ENCODE results near the gene PSTPIP2. TPM values are rescaled to one million over a fixed set of nuclear protein-coding genes. Genes with fewer than 3 reads are reported as not detected.

The PSTPIP2 gene
- total and polyA plus RNA-seq, 4 donors: 4.0 to 14.7 (median 8.6) TPM

- H3K4me3 ChIP-seq (ENCODE audit: low read depth in 1 of 3, low read length in 3 of 3): no peak overlapping the region
- DNase-seq (ENCODE audit: low spot score): no peak
- no peaks in the 10 kb centered on the region for H3K36me3 ChIP-seq (ENCODE audit: control insufficient read depth in 4 of 4, insufficient read depth in 3 of 4, low read depth in 1 of 4, low read length in 3 of 4)
- no peaks in the 10 kb centered on the region for H3K9me3 ChIP-seq (ENCODE audit: control insufficient read depth in 4 of 4, low read length in 3 of 4)
- WGBS: 81% methylated on average over 1 of the region's 1 CpG
- no peaks in the 10 kb centered on the region for H3K4me1 ChIP-seq (ENCODE audit: control insufficient read depth in 4 of 4, insufficient read depth in 4 of 4, low read length in 3 of 4)
- TF ChIP-seq, protein P1, sequence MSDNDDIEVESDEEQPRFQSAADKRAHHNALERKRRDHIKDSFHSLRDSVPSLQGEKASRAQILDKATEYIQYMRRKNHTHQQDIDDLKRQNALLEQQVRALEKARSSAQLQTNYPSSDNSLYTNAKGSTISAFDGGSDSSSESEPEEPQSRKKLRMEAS (IDR thresholded peaks at IDR 0.05): no peak
- TF ChIP-seq, protein P2, sequence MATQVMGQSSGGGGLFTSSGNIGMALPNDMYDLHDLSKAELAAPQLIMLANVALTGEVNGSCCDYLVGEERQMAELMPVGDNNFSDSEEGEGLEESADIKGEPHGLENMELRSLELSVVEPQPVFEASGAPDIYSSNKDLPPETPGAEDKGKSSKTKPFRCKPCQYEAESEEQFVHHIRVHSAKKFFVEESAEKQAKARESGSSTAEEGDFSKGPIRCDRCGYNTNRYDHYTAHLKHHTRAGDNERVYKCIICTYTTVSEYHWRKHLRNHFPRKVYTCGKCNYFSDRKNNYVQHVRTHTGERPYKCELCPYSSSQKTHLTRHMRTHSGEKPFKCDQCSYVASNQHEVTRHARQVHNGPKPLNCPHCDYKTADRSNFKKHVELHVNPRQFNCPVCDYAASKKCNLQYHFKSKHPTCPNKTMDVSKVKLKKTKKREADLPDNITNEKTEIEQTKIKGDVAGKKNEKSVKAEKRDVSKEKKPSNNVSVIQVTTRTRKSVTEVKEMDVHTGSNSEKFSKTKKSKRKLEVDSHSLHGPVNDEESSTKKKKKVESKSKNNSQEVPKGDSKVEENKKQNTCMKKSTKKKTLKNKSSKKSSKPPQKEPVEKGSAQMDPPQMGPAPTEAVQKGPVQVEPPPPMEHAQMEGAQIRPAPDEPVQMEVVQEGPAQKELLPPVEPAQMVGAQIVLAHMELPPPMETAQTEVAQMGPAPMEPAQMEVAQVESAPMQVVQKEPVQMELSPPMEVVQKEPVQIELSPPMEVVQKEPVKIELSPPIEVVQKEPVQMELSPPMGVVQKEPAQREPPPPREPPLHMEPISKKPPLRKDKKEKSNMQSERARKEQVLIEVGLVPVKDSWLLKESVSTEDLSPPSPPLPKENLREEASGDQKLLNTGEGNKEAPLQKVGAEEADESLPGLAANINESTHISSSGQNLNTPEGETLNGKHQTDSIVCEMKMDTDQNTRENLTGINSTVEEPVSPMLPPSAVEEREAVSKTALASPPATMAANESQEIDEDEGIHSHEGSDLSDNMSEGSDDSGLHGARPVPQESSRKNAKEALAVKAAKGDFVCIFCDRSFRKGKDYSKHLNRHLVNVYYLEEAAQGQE (IDR thresholded peaks at IDR 0.05): no peak
- TF ChIP-seq NR2F2 (IDR thresholded peaks at IDR 0.05) (no peak), RXRA (IDR thresholded peaks at IDR 0.05) (no peak), SP1 (IDR thresholded peaks at IDR 0.05) (no peak), FOXA2 (IDR thresholded peaks at IDR 0.05) (no peak), EGR1 (IDR thresholded peaks at IDR 0.05; ENCODE audit: low read depth in 2 of 2) (no peak), HNF4G (IDR thresholded peaks at IDR 0.05) (no peak), CTCF (IDR thresholded peaks at IDR 0.05; ENCODE audit: low read depth, low read length, missing input control) (no peak)
- H3K9ac ChIP-seq (ENCODE audit: low read depth in 1 of 2, low read length in 2 of 2): no peak overlapping the region
- H3K27me3 ChIP-seq (ENCODE audit: control insufficient read depth in 4 of 4, insufficient read depth in 4 of 4, low read length in 3 of 4): no peaks in the 10 kb centered on the region
- H3K27ac ChIP-seq (ENCODE audit: low read depth in 1 of 2, low read length in 2 of 2): no peak overlapping the region
Observed at GRCh38 chr18:45978084-45978483, 94.0 kb downstream of the PSTPIP2 start.

GRCh38 chr18:45976974-45977373 is 95.1 kb downstream of the PSTPIP2 start:
- no peak overlapping the region for H3K27ac ChIP-seq (ENCODE audit: low read depth in 1 of 2, low read length in 2 of 2)
- TF ChIP-seq SP1 (IDR thresholded peaks at IDR 0.05) (no peak), FOXA1 (IDR thresholded peaks at IDR 0.05) (no peak), ATF3 (IDR thresholded peaks at IDR 0.05) (no peak), JUND (IDR thresholded peaks at IDR 0.05) (no peak), HNF4A (conservative IDR thresholded peaks at IDR 0.05) (no peak), TAF1 (conservative IDR thresholded peaks at IDR 0.05) (no peak), NR2F2 (IDR thresholded peaks at IDR 0.05) (no peak), HNF4G (IDR thresholded peaks at IDR 0.05) (no peak), FOXA2 (IDR thresholded peaks at IDR 0.05) (no peak), RXRA (IDR thresholded peaks at IDR 0.05) (no peak), EGR1 (IDR thresholded peaks at IDR 0.05; ENCODE audit: low read depth in 2 of 2) (no peak), CTCF (IDR thresholded peaks at IDR 0.05; ENCODE audit: low read depth, low read length, missing input control) (no peak), RAD21 (IDR thresholded peaks at IDR 0.05) (no peak)
- TF ChIP-seq, protein P2 (IDR thresholded peaks at IDR 0.05): no peak
- TF ChIP-seq, protein P3, sequence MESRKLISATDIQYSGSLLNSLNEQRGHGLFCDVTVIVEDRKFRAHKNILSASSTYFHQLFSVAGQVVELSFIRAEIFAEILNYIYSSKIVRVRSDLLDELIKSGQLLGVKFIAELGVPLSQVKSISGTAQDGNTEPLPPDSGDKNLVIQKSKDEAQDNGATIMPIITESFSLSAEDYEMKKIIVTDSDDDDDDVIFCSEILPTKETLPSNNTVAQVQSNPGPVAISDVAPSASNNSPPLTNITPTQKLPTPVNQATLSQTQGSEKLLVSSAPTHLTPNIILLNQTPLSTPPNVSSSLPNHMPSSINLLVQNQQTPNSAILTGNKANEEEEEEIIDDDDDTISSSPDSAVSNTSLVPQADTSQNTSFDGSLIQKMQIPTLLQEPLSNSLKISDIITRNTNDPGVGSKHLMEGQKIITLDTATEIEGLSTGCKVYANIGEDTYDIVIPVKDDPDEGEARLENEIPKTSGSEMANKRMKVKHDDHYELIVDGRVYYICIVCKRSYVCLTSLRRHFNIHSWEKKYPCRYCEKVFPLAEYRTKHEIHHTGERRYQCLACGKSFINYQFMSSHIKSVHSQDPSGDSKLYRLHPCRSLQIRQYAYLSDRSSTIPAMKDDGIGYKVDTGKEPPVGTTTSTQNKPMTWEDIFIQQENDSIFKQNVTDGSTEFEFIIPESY (IDR thresholded peaks at IDR 0.05): no peak
- TF ChIP-seq, protein P1 (IDR thresholded peaks at IDR 0.05): no peak
- no peak overlapping the region for H3K4me3 ChIP-seq (ENCODE audit: low read depth in 1 of 3, low read length in 3 of 3)
- H3K36me3 ChIP-seq (ENCODE audit: control insufficient read depth in 4 of 4, insufficient read depth in 3 of 4, low read depth in 1 of 4, low read length in 3 of 4): no peaks in the 10 kb centered on the region
- no peak overlapping the region for H3K9ac ChIP-seq (ENCODE audit: low read depth in 1 of 2, low read length in 2 of 2)
- H3K9me3 ChIP-seq (ENCODE audit: control insufficient read depth in 4 of 4, low read length in 3 of 4): no peaks in the 10 kb centered on the region
- WGBS: 91% methylated on average over 5 of the region's 5 CpGs
- no peaks in the 10 kb centered on the region for H3K27me3 ChIP-seq (ENCODE audit: control insufficient read depth in 4 of 4, insufficient read depth in 4 of 4, low read length in 3 of 4)
- H3K4me1 ChIP-seq (ENCODE audit: control insufficient read depth in 4 of 4, insufficient read depth in 4 of 4, low read length in 3 of 4): no peaks in the 10 kb centered on the region
- no peak for DNase-seq (ENCODE audit: low spot score)
